ENCODE data around the gene REXO2.

The REXO2 gene

DNA sequence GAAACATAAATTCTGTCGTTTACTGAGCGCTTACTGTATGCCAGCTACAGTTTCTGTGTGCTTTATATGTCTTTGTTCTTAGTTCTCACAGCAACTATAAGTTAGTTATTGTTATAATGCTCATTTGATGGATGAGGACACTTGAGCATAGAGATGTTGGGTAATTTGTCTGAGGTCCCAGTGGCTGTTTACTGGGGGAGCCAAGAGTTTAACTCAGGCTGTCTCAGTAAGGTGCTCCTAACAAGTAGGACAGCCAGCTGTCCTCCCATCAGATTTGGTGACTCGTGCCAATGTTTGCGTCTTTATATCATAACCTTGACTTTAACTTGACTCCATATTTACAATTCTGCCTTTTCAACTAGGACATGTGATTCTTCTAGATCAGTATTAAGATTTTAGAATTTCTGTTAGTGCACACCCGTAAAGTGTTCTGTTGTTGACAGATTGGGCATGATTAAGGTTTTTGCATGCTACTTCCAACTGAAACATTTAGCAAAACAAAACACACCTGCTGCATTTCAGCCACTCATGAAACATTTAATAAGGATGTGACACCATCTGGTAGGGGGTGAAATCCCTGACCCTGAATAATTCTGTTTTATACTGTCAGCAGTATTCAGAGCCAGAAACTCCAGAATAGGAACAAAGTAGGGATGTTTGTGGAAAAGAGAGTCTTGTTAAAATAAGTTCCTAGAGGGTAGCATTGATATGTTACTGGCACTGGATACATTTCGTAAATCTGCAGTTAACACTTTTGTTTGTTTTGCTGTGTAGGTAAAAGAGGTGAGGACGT, 1.9 kb downstream of the REXO2 start:
- DNase-seq (ENCODE audit: low spot score), result no peak

DNA sequence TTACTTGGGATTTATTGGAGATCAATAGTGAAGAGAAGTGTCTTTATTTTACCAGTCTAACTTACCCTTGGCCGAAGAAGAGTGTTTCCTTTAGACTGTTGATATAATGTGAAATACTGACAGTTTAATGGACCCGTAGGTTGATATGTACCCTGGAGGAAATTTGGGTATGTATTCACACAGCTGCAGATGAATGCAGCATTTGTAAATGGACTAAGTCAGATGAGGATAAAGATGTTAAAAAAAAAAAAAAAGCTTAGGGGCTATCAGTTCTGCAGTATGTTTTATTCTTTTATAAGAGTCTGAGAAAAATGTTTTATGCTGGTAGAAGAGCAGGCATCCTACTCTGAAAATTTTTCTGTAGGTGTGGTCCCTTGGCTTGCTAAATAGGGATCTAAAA, 2.7 kb downstream of the REXO2 start:
- no peak for DNase-seq (ENCODE audit: low spot score)

DNA sequence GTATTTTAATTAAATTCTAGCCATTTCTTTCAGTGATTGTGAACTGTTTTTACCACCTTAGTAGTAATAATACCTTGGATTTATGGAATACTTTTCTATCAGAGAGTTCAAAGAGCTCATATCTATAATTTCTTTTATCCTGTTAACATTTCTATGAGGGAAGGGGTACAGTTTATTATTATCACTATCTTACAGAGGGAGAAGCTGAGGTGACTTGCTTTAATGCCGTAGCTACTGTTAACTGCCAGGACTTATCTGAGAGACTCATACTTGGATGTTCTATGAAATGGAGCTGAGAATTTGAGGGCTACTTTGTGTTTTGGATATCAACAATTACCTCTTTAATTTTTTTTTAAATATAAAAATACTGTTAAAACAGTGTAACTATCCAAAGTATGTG, 3.3 kb downstream of the REXO2 start:
- DNase-seq (ENCODE audit: low spot score), result no peak

DNA sequence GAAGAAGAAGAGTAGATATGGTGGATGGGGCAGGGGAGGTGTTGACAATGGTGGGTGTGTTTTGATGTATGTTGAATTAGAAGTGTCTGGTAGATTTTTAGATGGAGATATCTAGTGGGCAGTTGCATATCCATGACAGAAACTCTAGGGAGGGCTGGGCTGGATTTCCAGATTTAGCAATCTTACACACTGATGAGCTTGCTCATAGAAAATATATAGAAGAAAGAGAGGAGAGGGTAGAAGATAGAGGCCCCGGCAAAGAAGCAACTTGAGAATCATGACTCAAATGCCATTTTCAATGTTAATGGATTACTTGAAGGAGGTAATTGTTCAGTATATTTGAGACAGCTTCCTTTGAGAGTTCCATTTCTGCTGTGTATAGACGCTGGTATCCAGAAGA, 8.2 kb downstream of the REXO2 start:
- no peak for DNase-seq (ENCODE audit: low spot score)

DNA sequence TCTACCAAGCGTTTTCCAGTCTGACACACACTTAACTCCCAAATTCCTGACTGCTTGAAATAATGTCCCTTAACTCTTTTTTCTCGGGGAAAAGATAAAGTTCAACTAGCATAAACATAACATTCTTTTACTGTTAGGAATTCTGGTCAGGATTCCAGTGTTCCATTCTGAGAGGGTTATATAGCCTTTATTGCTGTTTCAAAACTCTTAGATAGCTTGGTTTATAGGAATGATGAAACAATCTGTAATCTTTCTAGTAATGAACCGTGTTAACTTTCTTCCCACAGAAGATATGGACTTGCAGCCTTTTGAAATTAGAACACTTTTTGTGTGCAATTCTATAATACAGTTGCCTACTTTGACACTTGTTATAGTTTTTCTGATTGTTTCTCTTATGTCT, 8.6 kb downstream of the REXO2 start:
- DNase-seq (ENCODE audit: low spot score), result peak; percentile 40

DNA sequence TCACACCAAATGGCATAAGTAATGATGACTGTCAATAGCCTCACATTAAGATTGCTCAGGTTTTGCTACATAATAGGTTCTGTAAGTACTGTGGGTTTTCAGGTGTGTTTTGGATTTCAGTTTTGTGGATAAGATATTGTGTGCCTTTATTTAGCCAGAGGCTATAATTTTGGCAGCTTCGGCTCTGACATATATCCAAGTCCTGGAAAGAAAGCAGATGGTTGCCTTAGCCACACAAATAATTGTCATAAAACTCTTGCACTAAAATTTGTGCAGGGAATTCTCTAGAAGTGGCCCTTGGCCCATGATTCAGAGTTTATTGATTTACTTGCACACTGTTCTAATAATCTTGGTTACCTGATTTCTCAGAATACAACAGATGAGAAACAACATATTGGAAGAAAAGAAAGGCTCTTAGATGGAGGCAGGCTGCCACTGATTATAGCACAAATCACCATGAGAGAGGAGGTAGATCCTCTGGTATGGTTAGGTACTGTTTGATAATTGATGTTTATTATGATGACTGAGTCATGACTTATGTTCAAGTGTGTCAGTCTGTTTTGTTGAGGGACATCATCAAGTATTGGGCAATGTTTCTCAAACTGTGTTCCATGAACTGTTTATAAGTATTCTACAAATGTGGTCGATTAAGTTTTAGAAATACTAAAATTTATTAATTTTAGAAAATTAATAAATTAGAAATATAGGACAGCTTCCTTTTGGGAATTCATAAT, 9.6 kb downstream of the REXO2 start:
- no peak for DNase-seq (ENCODE audit: low spot score)

DNA sequence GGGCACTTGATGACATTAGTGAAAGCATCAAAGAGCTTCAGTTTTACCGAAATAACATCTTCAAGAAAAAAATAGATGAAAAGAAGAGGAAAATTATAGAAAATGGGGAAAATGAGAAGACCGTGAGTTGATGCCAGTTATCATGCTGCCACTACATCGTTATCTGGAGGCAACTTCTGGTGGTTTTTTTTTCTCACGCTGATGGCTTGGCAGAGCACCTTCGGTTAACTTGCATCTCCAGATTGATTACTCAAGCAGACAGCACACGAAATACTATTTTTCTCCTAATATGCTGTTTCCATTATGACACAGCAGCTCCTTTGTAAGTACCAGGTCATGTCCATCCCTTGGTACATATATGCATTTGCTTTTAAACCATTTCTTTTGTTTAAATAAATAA, 10.6 kb downstream of the REXO2 start:
- no peak for DNase-seq (ENCODE audit: low spot score)

DNA sequence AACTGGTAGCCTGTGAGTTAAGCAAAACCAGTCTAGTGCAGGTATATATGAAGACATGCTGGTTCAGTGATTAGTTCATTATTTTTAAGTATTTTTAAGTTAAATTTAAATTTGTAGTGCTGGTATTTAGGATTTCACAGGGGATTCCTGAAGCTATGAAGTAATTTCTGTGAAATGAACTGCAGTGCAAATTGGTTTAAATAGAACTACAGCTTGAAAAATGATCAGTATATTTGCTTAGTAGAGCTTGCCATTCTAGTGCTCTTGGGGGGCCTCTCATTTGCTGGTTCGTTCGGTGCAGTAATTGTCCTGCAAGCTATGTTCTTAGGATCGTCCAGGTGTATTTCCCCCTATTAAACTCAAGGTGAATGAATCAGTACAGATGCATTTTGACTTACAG, 13.1 kb downstream of the REXO2 start:
- no peak for DNase-seq (ENCODE audit: low spot score)

DNA sequence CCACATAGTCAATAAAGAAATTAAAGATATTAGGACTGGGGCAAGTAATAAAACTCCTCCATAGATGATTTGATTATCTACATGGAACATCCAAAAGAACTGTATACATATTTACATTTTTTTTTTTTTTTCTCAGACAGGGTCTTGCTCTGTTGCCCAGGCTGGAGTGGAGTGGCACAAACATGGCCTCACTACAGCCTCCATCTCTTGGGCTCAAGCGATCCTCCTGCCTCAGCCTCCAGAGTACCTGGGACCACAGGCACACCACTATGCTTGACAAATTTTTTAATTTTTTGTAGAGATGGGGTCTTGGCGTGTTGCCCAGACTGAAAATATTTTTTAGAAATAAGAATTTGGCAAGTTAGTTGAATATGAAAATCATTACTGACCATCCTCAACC, 24.7 kb downstream of the REXO2 start:
- DNase-seq (ENCODE audit: low spot score), result no peak

DNA sequence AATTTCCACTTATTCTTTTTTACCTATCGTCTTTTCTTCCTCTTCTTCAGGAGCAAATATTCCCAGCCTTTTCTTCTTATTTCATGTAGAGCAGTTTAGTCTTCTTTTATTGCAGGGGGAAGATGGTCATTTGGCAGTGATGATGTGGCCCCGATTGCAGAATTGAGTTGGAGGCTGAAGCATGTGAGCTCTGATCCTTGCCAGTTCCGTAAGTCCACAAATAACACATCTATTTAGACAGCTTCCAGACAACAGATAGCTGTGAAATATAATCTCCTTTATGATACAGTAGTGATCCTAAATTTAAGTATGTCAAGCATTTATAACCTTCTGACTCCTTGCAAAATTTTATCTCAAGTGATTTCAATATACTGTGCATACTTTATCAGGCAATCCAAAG, 27.5 kb downstream of the REXO2 start:
- DNase-seq (ENCODE audit: low spot score), result no peak

DNA sequence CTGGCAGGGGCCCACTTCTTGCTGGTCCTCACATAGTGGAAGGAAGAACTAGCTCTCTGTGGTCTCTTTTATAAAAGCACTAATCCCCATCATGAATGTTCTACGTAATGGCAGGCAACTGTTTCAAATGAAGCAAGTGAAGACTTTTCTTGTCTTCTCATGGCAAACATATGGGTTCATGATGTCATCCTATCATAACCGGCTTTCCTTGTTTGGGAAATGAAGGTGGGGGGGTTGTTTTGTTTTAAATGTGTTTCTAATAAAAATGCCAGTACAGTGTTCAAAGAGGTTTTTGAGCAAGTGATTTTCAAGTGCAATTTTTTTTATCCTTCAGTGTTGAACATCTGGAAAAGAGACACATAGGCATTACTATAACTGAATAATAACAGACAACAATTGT, 33.4 kb downstream of the REXO2 start:
- DNase-seq (ENCODE audit: low spot score), result no peak

DNA sequence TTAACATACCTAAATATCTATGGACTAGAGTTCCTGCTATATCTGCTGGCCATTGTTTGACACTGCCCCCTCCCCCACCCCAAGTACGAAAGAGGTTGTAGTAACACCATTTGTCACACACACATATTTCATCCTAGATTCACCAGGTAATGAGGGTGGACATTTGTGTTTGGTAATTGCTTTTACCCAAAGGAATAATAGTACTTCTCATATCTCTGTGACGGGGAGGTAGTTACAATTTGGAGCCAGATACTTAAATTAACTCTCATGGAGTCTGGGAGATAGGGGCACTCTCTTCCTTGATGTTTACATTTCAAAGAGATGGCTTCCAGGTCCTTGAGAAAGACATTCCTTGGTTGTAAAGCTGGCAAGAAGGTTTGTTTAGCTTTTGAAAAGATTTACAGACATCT, 38.7 kb downstream of the REXO2 start:
- no peak for DNase-seq (ENCODE audit: low spot score)

DNA sequence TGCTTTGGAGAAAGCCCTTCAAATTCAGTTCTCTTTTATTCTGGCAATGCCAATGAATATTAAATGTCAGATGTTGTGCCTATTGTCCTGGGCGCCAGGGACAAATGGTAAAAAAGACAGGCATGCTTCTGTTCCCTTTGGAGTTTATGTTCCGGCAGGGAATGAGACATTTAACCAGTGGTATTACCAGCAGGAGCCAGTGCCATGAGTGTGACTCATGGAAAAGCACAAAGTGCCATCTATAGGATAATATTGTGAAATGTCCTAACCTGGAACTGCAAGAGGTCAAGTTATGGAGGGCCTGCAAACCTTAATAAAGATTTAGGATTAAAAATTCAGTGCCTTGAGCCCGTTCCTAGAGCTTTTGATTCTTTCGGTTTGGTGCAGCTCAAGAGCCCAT, 39.5 kb downstream of the REXO2 start:
- DNase-seq (ENCODE audit: low spot score), result no peak

DNA sequence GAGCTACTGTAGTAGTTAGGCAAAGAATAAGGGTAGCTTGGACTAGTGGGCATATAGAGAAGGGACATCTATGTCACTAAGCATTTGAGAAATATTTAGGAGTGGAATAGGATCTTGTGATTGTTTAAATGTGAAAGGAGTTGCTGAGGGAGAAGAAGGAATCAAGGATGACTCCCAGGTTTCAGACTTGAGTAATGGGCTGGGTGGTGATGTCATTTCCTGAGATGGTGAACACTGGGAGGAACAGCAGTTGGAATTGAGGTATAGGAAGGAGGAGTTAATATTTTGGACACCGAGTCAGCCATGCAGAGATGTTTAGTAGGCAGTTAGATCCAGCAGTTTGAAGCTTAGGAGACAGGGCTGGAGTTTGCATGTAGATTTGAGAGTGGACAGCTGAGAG, 40.1 kb downstream of the REXO2 start:
- no peak for DNase-seq (ENCODE audit: low spot score)

DNA sequence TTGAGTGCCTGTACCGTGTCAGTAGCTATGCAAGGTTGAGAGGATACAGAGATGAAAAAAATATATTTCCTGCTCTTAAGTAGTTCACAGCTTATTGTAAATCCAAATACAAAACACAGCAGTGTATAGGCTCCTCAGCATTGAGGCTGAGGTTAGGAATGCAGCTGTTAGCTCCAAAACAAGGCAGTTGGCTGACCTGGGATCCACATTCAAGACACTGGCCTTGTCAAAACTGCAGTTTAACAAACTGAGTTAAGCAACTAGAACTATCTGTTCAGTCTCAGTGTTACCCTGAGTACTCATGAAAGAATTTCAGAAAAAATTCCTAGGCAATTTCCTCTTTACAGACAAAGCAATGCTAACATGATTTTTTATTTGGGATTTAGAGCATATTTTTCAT, 42.8 kb downstream of the REXO2 start:
- no peak for DNase-seq (ENCODE audit: low spot score)

DNA sequence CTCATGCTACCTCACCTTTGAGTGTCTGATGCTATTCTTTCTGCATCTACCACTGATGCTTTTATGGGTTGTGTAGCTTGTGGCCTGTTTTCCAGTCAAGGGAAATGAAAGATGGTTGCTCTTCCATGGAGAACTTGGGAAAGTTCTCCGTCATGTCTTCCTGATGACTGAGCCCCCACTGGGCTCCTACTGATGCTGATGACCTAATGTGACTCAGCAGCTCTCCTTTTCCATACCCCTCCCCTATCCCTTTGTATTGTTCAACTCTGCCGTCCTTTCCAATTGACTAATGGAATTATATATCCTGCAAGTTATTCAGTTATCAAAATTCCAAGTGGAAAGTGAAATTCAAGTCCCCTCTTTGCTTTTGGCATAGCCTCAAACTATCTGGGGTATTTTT, 44.7 kb downstream of the REXO2 start:
- no peak for DNase-seq (ENCODE audit: low spot score)

DNA sequence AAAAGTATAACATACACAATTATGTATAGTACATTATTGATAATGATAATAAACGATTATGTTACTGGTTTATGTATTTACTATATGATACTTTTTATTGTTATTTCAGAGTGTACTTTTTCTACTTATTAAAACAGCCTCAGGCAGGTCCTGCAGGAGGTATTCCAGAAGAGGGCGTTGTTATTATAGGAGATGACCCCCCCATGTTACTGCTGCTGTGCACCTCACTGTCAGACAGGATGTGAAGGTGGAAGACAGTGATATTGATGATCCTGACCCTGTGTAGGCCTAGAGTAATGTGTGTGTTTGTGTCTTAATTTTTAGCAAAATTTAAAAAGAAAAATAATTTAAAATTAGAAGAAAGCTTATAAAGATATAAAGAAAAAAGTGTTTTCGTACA, 57.6 kb downstream of the REXO2 start:
- no peak for DNase-seq (ENCODE audit: low spot score)

DNA sequence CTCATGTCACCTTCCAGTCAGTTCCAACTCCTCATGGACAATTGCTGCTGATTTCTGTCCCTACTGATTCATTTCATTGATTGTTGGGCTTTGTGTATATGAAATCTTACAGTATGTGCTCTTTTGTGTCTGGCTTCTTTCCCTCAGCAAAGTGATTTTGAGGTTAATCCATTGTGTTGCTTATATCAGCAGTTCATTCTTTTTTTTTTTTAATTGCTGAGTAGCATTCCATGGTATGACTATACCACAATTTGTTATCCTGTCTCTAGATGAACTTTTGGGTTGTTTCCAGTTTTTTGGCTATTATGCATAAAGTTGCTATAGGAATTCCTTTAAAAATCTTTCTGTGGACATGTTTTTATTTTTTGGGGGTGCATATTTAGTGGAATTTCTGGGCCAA, 60.5 kb downstream of the REXO2 start:
- no peak for DNase-seq (ENCODE audit: low spot score)

All from GM03348 (cell line).